Endodermal cell (in vitro differentiated cells): ENCODE measurements around the gene PDK4. TPM values are rescaled to one million over a fixed set of nuclear protein-coding genes. Genes with fewer than 3 reads are reported as not detected.

Experiments
- DNase-seq: peaks from one replicate; pipeline ENCODE4 v3.0.0-alpha.2; 2017
- H3K27ac ChIP-seq: 2 replicates; pipeline ENCODE4 v1.5.1; 2013; ENCODE audit warnings: mild to moderate bottlenecking, low read depth, low read length, moderate library complexity
- H3K27me3 ChIP-seq: 2 replicates; pipeline ENCODE4 v1.6.1; 2013; ENCODE audit warnings: mild to moderate bottlenecking, low read length, moderate library complexity; ENCODE audit not compliant: insufficient read depth, control insufficient read depth, poor library complexity, severe bottlenecking
- H3K36me3 ChIP-seq: 2 replicates; pipeline ENCODE4 v1.7.0; 2013; ENCODE audit warnings: mild to moderate bottlenecking, low read length, moderate library complexity; ENCODE audit not compliant: control insufficient read depth, insufficient read depth
- H3K4me1 ChIP-seq: one replicate; pipeline ENCODE4 v1.7.0; 2013; ENCODE audit warnings: low read length; ENCODE audit not compliant: control insufficient read depth, insufficient read depth
- H3K4me3 ChIP-seq: 2 replicates; pipeline ENCODE4 v1.5.1; 2013; ENCODE audit warnings: mild to moderate bottlenecking, low read length, moderate library complexity
- H3K9ac ChIP-seq: 2 replicates; pipeline ENCODE4 v1.6.1; 2013; ENCODE audit warnings: mild to moderate bottlenecking, low read length, moderate library complexity; ENCODE audit not compliant: poor library complexity, severe bottlenecking; ENCODE audit errors: extremely low read depth
- H3K9me3 ChIP-seq: 2 replicates; pipeline ENCODE4 v1.6.1; 2013; ENCODE audit warnings: mild to moderate bottlenecking, low read length, moderate library complexity; ENCODE audit not compliant: control insufficient read depth
- H3K27ac Mint-ChIP-seq: 2 replicates; pipeline ENCODE4 v1.8.0; 2020; ENCODE audit warnings: mixed read lengths
- H3K27me3 Mint-ChIP-seq: 2 replicates; pipeline ENCODE4 v1.8.0; 2021; ENCODE audit warnings: mild to moderate bottlenecking, mixed read lengths; ENCODE audit not compliant: insufficient read depth
- H3K36me3 Mint-ChIP-seq: 2 replicates; pipeline ENCODE4 v1.8.0; 2020; ENCODE audit warnings: low read depth, mixed read lengths
- H3K4me1 Mint-ChIP-seq: 2 replicates; pipeline ENCODE4 v1.8.0; 2020; ENCODE audit warnings: mixed read lengths
- H3K4me3 Mint-ChIP-seq: 2 replicates; pipeline ENCODE4 v1.8.0; 2020; ENCODE audit warnings: mild to moderate bottlenecking, moderate library complexity, mixed read lengths
- H3K9me3 Mint-ChIP-seq: 2 replicates; pipeline ENCODE4 v1.8.0; 2020; ENCODE audit warnings: mild to moderate bottlenecking, mixed read lengths
- WGBS, 2 experiments: methylation state at CpG; one replicate each; pipeline versions ENCODE4 v1.1.5 to v1.1.7; 2013; ENCODE audit warnings: missing lambda C conversion rate in 2 of 2, mixed read lengths in 1 of 2; ENCODE audit not compliant: insufficient coverage in 1 of 2, insufficient read length in 1 of 2; 5-methylcytosine and 5-hydroxymethylcytosine counted together
- total RNA-seq, 2 donors: library from RNA; stranded (reverse); fragmentation: NEBNext Ultra II Directional in 1 of 2; extraction: Animal tissue kit (Norgen Biotek cat#: 25700) in 1 of 2; gene quantifications; 2 replicates in 1 of 2; 3 replicates in 1 of 2; pipeline ENCODE4 v1.2.1, GENCODE V29; 2021
- TF ChIP-seq, protein P1 (sequence below): fragments of 200-600 bp; sonication (generic); conservative IDR thresholded peaks from 2 replicates; pipeline ENCODE4 v1.5.0; 2021; ENCODE audit warnings: antibody characterized with exemption, mild to moderate bottlenecking

The PDK4 gene
- total RNA-seq, 2 donors from 2014 or later = 0.42 to 0.73 TPM

DNA sequence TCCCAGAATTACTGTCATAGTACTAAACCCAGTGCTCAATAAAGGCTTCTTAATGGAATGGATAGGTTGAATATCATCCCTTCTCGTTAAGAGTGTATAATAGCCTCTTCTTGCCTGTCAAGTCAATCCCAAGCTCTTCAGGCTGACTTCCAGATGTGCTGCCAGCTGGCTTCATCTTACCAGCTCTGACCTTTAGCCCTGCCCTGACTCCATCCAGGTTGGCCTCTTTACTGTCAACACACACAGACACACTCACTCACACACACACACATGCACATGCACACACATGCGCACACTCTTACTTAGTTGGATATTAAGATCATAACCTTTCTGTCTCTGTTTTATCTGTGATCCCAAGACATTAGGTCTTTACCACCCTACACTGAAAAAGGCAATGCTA, 61.5 kb downstream of the PDK4 start:
- Histone ChIP-seq H3K27me3 (peaks cover 12% of the 10 kb centered on the region), H3K4me3 (no peak overlapping the region), H3K9ac (no peak overlapping the region), H3K27ac (no peak overlapping the region), H3K9me3 (no peaks in the 10 kb centered on the region), H3K36me3 (no peaks in the 10 kb centered on the region), H3K4me1 (peaks cover 5% of the 10 kb centered on the region)
- Mint-ChIP-seq H3K36me3 (no peaks in the 10 kb centered on the region), H3K9me3 (no peaks in the 10 kb centered on the region), H3K4me1 (peaks cover 11% of the 10 kb centered on the region), H3K4me3 (no peak overlapping the region), H3K27ac (no peak overlapping the region), H3K27me3 (peaks cover 12% of the 10 kb centered on the region)
- 90 to 100% methylated on average over 1 to 2 of the region's 2 CpGs for WGBS, 2 experiments
- no peak for DNase-seq
- TF ChIP-seq, protein P1, sequence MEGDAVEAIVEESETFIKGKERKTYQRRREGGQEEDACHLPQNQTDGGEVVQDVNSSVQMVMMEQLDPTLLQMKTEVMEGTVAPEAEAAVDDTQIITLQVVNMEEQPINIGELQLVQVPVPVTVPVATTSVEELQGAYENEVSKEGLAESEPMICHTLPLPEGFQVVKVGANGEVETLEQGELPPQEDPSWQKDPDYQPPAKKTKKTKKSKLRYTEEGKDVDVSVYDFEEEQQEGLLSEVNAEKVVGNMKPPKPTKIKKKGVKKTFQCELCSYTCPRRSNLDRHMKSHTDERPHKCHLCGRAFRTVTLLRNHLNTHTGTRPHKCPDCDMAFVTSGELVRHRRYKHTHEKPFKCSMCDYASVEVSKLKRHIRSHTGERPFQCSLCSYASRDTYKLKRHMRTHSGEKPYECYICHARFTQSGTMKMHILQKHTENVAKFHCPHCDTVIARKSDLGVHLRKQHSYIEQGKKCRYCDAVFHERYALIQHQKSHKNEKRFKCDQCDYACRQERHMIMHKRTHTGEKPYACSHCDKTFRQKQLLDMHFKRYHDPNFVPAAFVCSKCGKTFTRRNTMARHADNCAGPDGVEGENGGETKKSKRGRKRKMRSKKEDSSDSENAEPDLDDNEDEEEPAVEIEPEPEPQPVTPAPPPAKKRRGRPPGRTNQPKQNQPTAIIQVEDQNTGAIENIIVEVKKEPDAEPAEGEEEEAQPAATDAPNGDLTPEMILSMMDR = no peak

Other genes starting within 250 kb of the PDK4 start
- under 1 TPM in 1 of 2 donors, not detected in 1; 0.55 TPM for gene PON3, start 200.1 kb downstream of the PDK4 start, total RNA-seq
- 10 to 100 TPM; 66.3 to 66.8 TPM for gene PON2, start 161.5 kb downstream of the PDK4 start, total RNA-seq
- not detected for gene ASB4, start 110.6 kb downstream of the PDK4 start, total RNA-seq
- 1 to 10 TPM; 6.5 to 7.2 TPM for gene DYNC1I1, start 176.0 kb upstream of the PDK4 start, total RNA-seq